HL-60 (cell line): ENCODE results near the gene INSRR.

Source experiments
- DNase-seq, 2 experiments: peaks; one replicate each; pipeline ENCODE4 v3.0.0-alpha.2; 2010 to 2020; ENCODE audit warnings: low read depth in 1 of 2, low spot score in 1 of 2
- H3K27ac ChIP-seq: fragments of 250-450 bp; sonication (Bioruptor Pico); replicated peaks from 2 replicates; pipeline ENCODE4 v1.5.1; 2020; ENCODE audit warnings: mild to moderate bottlenecking, moderate library complexity
- H3K27me3 ChIP-seq: fragments of 250-450 bp; sonication (Bioruptor Pico); 2 replicates; pipeline ENCODE4 v1.5.1; 2021; ENCODE audit warnings: mild to moderate bottlenecking, moderate library complexity; ENCODE audit not compliant: insufficient read depth, poor library complexity, severe bottlenecking
- H3K4me3 ChIP-seq: replicated peaks from 2 replicates; pipeline ENCODE4 v1.5.1; 2011; ENCODE audit warnings: mild to moderate bottlenecking, control low read depth, low read length; ENCODE audit not compliant: insufficient read depth
- GABPA ChIP-seq: IDR thresholded peaks from 2 replicates; pipeline ENCODE4 v1.6.1; 2012; ENCODE audit warnings: low read depth
- POLR2AphosphoS5 ChIP-seq: IDR thresholded peaks from 2 replicates; pipeline ENCODE4 v1.6.1; 2012; ENCODE audit warnings: low read depth
- SPI1 ChIP-seq: IDR thresholded peaks from 2 replicates; pipeline ENCODE4 v1.6.1; 2012; ENCODE audit warnings: low read depth, mild to moderate bottlenecking, borderline replicate concordance
- TF ChIP-seq, protein P1 (sequence below): IDR thresholded peaks from 2 replicates; pipeline ENCODE4 v1.6.1; 2012; ENCODE audit warnings: low read depth; ENCODE audit not compliant: insufficient replicate concordance
- TF ChIP-seq, protein P2 (sequence below): IDR thresholded peaks from one replicate; pipeline ENCODE4 v1.5.1; 2011; ENCODE audit warnings: low read length, control low read depth, inconsistent platforms; ENCODE audit not compliant: insufficient read depth

Gene INSRR

DNA sequence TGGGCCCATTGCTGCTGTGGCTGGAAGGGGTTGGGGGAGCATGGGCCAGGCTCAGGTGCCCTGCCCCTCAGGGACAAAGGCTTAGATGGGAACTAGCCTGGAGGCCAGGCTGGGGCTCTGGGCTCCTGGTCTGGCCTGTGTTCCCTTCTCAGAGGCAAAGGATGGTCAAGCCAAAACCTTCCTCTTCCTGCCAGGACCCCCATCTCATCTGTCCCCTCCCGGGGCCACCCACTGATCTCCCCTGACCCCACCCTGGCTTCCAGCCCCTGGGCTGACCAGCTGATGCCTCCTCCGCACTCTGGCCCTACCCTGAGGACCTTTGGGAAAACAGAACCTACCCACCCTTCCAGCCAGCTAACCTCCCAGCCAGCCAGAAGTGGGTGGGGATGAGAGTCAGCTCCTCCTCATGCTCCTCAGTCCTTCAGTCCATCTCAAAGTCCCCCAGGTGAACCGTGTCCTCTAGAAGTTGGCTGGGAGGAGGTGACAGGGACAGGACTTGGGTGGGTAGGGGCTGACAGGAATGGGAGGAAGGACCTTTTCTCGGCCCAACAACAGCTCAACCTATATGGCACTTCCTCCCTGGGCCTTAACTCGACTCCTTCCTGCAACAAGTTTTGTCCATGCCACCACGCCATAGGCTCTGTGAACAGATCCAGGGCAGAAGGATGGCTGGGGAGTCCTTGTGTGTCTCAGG is 42.1 kb upstream of the INSRR start:
- no peak overlapping the region for H3K4me3 ChIP-seq
- TF ChIP-seq POLR2AphosphoS5 (no peak), SPI1 (peak; percentile 8; the same call in 1 of the 2 replicates)
- H3K27ac ChIP-seq: no peak overlapping the region
- peaks cover 5% of the 10 kb centered on the region for H3K27me3 ChIP-seq
- no peak for DNase-seq

DNA sequence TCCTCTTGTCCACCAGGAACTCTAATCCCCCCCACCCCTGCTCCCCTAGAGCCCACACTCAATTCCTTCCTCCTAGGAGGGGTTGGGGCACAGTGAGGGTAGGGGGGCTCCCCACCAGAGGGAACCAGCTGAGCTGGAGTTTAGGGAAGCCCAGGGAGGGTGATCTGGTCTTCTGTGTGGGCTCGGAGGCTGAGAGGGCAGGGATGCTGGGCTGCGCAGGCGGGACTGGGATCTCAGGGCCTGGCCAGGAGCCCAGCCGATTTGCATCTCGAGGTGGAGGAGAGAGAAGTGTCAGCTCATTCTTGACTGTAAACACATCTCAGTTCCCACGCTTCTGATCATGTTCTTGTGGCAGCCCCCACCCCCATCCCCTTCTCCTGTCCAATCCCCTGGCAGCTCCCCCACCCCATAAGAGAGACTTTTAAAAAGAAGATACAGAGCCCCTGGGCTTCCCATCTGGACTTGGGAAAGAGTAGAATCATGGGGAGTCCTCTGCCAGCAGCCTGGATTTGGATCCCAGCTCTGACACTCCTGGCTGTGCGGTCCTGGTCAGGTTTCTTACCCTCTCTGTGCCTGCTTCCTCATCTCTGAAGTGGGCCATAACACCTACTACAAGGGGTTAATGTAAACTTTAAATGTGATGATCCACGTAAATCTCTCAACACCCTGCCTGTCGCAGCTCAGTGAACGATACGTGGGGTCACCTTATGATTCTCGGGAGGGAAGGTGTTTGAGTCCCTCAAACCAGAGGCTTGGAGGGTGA is 41.2 kb upstream of the INSRR start:
- no peak for DNase-seq
- Histone ChIP-seq H3K27me3 (peaks cover 6% of the 10 kb centered on the region), H3K4me3 (no peak overlapping the region), H3K27ac (no peak overlapping the region)
- TF ChIP-seq SPI1 (no peak), GABPA (no peak), POLR2AphosphoS5 (no peak)
- TF ChIP-seq, protein P1, sequence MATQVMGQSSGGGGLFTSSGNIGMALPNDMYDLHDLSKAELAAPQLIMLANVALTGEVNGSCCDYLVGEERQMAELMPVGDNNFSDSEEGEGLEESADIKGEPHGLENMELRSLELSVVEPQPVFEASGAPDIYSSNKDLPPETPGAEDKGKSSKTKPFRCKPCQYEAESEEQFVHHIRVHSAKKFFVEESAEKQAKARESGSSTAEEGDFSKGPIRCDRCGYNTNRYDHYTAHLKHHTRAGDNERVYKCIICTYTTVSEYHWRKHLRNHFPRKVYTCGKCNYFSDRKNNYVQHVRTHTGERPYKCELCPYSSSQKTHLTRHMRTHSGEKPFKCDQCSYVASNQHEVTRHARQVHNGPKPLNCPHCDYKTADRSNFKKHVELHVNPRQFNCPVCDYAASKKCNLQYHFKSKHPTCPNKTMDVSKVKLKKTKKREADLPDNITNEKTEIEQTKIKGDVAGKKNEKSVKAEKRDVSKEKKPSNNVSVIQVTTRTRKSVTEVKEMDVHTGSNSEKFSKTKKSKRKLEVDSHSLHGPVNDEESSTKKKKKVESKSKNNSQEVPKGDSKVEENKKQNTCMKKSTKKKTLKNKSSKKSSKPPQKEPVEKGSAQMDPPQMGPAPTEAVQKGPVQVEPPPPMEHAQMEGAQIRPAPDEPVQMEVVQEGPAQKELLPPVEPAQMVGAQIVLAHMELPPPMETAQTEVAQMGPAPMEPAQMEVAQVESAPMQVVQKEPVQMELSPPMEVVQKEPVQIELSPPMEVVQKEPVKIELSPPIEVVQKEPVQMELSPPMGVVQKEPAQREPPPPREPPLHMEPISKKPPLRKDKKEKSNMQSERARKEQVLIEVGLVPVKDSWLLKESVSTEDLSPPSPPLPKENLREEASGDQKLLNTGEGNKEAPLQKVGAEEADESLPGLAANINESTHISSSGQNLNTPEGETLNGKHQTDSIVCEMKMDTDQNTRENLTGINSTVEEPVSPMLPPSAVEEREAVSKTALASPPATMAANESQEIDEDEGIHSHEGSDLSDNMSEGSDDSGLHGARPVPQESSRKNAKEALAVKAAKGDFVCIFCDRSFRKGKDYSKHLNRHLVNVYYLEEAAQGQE: no peak
- TF ChIP-seq, protein P2, sequence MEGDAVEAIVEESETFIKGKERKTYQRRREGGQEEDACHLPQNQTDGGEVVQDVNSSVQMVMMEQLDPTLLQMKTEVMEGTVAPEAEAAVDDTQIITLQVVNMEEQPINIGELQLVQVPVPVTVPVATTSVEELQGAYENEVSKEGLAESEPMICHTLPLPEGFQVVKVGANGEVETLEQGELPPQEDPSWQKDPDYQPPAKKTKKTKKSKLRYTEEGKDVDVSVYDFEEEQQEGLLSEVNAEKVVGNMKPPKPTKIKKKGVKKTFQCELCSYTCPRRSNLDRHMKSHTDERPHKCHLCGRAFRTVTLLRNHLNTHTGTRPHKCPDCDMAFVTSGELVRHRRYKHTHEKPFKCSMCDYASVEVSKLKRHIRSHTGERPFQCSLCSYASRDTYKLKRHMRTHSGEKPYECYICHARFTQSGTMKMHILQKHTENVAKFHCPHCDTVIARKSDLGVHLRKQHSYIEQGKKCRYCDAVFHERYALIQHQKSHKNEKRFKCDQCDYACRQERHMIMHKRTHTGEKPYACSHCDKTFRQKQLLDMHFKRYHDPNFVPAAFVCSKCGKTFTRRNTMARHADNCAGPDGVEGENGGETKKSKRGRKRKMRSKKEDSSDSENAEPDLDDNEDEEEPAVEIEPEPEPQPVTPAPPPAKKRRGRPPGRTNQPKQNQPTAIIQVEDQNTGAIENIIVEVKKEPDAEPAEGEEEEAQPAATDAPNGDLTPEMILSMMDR: no peak

- Histone ChIP-seq H3K4me3 (no peak overlapping the region), H3K27ac (no peak overlapping the region), H3K27me3 (peaks cover 13% of the 10 kb centered on the region)
- no peak for DNase-seq
- TF ChIP-seq GABPA: no peak
- TF ChIP-seq, protein P1: no peak
Measured at GRCh38 chr1:156898971-156899664, 40.2 kb upstream of the INSRR start.

DNA sequence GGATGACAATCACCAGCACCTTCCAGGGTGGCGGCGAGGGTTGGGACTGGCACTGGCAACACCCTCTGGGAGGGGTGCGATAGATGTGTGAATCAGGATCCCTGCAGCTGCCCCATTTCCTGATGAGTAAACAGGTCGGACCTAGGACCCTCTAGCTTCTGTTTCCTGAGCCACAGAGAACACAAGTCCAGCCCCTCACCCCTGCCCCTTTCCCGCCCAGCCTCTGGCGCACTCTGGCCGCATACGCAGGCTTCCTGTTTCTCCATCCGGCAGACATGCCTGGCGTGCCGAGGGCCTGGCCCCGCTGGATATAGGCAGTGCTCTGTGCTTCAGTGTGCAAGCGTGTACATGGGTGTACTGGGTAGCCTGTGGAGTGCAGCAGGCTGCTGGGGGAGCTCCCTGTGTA is 39.2 kb upstream of the INSRR start:
- TF ChIP-seq, protein P1: no peak
- peak; percentile 57; the same call in 1 of the 2 replicates for TF ChIP-seq SPI1
- DNase-seq: peak in 1 of 2 experiments; percentile 61
- Histone ChIP-seq H3K27ac (no peak overlapping the region), H3K27me3 (peaks cover 20% of the 10 kb centered on the region), H3K4me3 (no peak overlapping the region)
